ENCODE measurements around the gene UTF1.
A peak's percentile ranks its signal among the peaks of the same experiment; 100 is the strongest.

Gene UTF1

GRCh38 chr10:133241501-133242205 is 11.6 kb downstream of the UTF1 start:
- H3K4me3 ChIP-seq (ENCODE audit: low read depth, low read length) = no peak overlapping the region
- no peak for TF ChIP-seq CTCF (conservative IDR thresholded peaks at IDR 0.05; ENCODE audit: low read depth, low read length)
- DNase-seq (ENCODE audit: low read depth) = no peak

- peak; percentile 17 for DNase-seq (ENCODE audit: low read depth)
- TF ChIP-seq CTCF (conservative IDR thresholded peaks at IDR 0.05; ENCODE audit: low read depth, low read length) = no peak
These were observed 12.8 kb downstream of the UTF1 start for GRCh38 chr10:133242611-133243356.

GRCh38 chr10:133243593-133243992 is 13.6 kb downstream of the UTF1 start:
- H3K4me3 ChIP-seq (ENCODE audit: low read depth, low read length) = no peak overlapping the region
- no peak for DNase-seq (ENCODE audit: low read depth)
- no peak for TF ChIP-seq CTCF (conservative IDR thresholded peaks at IDR 0.05; ENCODE audit: low read depth, low read length)

More at GRCh38 chr10:133242611-133243356, 12.8 kb downstream of the UTF1 start:
- H3K4me3 ChIP-seq (ENCODE audit: low read depth, low read length) = no peak overlapping the region

GRCh38 chr10:133245439-133246235 is 15.6 kb downstream of the UTF1 start:
- no peak for TF ChIP-seq CTCF (conservative IDR thresholded peaks at IDR 0.05; ENCODE audit: low read depth, low read length)

DNA sequence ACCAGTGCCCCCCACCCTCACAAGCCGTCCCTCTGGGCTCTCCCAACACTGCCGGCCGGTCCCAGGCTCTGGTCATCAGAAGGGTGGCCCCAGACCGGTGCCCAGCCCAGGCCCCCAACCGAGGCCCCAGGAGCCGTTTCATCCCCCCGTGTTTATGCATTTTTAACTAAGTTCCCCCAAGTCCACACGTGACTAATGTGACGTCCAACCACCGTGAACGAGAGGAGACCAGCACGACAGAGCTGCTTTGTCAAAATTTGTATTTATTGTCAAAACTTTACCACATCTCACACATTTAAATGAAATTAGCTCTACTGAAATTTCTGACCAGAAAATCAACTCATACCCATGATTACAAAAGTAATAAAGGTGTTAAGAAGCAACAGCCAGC is 16.2 kb downstream of the UTF1 start:
- DNase-seq (ENCODE audit: low read depth) = no peak
- TF ChIP-seq CTCF (conservative IDR thresholded peaks at IDR 0.05; ENCODE audit: low read depth, low read length) = no peak

More at GRCh38 chr10:133245439-133246235, 15.6 kb downstream of the UTF1 start:
- H3K4me3 ChIP-seq (ENCODE audit: low read depth, low read length) = no peak overlapping the region
- no peak for DNase-seq (ENCODE audit: low read depth)

GRCh38 chr10:133247681-133248333 is 17.8 kb downstream of the UTF1 start:
- no peak for TF ChIP-seq CTCF (conservative IDR thresholded peaks at IDR 0.05; ENCODE audit: low read depth, low read length)
- H3K4me3 ChIP-seq (ENCODE audit: low read depth, low read length) = no peak overlapping the region

More for the DNA sequence above, 16.2 kb downstream of the UTF1 start:
- no peak overlapping the region for H3K4me3 ChIP-seq (ENCODE audit: low read depth, low read length)

More at GRCh38 chr10:133247681-133248333, 17.8 kb downstream of the UTF1 start:
- no peak for DNase-seq (ENCODE audit: low read depth)
